Astrocyte of the spinal cord (primary cell): ENCODE data around the gene SH3RF1.
"Not testable (repeated sequence)": the region's sequence is repeated elsewhere in the genome, so short reads cannot be mapped to it uniquely, and the experiment has no call there.

ENCODE experiments used
- DNase-seq: peaks from one replicate; pipeline ENCODE4 v3.0.0; 2011; ENCODE audit warnings: low read depth, low spot score
- H3K4me3 ChIP-seq: 2 replicates; pipeline ENCODE4 v1.5.1; 2011; ENCODE audit warnings: low read depth, mild to moderate bottlenecking, low read length, moderate library complexity
- in situ Hi-C: cut with HindIII; loops from 2 replicates; pipeline ENCODE4 v1.10.0; 2017; ENCODE audit warnings: low sequenced_read_pairs
- TF ChIP-seq, protein P1 (sequence below): IDR thresholded peaks from 2 replicates; pipeline ENCODE4 v1.5.1; 2012; ENCODE audit warnings: low read depth, mild to moderate bottlenecking, low read length, inconsistent platforms

Gene SH3RF1

DNA sequence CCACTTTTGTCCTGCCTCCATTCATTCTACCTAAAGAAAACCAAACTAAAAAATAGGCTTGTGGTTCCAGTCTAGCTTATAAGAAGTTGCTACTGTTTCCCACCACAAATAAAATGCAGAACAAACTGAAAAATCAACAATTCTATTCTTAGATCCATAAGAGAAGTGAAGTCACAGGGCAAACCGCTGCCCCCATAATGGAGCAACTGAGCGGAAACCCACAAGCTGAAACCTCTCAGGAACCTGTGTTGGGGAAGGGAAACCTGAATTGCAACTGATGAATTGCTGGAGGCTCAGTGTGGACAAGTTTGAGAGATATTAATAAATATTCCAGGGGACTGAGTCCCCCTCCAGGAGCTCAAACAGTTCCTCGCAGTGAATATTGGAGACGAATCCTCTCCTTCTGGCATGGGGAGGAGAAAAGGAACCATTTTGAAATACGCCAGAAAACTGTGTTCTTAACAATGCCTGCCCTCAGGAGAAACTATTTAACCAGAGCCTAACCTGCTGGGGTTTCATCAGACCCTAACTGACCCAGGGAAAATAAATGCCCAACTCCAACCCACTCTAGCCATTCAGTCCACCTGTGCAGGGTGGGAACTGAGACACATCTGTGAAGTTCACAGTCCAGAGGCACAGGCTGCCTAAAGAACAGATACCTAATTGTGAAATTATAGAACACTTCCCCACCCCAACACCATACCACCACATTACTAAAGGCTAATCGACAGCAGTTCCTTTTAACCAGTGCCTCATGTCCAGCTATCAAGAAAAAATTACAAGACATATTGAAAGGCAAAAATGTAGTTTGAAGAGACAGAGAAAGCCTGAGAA is 22.8 kb upstream of the SH3RF1 start:
- no peak for DNase-seq
- H3K4me3 ChIP-seq: no peak overlapping the region
- TF ChIP-seq, protein P1, sequence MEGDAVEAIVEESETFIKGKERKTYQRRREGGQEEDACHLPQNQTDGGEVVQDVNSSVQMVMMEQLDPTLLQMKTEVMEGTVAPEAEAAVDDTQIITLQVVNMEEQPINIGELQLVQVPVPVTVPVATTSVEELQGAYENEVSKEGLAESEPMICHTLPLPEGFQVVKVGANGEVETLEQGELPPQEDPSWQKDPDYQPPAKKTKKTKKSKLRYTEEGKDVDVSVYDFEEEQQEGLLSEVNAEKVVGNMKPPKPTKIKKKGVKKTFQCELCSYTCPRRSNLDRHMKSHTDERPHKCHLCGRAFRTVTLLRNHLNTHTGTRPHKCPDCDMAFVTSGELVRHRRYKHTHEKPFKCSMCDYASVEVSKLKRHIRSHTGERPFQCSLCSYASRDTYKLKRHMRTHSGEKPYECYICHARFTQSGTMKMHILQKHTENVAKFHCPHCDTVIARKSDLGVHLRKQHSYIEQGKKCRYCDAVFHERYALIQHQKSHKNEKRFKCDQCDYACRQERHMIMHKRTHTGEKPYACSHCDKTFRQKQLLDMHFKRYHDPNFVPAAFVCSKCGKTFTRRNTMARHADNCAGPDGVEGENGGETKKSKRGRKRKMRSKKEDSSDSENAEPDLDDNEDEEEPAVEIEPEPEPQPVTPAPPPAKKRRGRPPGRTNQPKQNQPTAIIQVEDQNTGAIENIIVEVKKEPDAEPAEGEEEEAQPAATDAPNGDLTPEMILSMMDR: no peak
- in situ Hi-C loops: no loop called here

DNA sequence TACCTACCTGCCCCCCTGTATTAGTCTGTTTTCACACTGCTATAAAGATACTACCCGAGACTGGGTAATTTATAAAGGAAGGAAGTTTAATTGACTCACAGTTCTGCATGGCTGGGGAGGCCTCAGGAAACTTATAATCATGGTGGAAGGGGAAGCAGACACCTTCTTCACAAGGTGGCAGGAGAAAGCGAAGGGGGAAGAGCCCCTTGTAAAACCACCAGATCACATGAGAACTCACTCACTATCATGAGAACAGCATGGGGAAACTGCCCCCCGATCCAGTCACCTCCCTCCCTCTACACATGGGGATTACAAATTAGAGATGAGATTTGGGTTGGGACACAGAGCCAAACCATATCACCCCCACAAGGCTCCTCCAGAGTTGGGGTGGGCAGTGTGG is 17.2 kb upstream of the SH3RF1 start:
- H3K4me3 ChIP-seq, DNase-seq, in situ Hi-C loops: not testable (repeated sequence)

DNA sequence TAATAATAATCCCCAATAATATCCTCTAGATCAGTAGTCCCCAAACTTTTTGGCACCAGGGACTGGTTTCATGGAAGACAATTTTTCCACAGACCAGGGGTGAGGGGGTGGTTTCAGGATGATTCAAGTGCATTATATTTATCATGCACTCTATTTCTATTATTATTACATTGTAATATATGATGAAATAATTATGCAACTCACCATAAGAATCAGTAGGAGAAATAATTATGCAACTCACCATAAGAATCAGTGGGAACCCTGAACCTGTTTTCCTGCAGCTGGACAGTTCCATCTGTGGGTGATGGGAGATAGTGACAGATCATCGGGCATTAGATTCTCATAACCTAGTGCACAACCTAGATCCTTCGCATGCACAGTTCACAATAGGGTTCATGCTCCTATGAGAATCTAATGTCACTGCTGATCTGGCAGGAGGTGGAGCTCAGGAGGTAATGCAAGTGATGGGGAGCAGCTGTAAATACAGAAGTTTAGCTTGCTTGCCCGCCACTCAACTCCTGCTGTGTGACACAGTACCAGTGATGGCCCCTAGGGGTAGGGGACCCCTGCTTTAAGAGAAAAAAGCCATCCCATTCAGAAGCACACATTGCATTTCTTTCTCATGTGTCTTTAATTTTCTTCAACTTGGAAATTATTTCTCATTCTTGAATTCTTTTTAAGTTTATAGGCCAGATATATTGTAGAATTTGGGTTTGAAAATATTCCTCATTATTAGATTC is 16.0 kb upstream of the SH3RF1 start:
- H3K4me3 ChIP-seq: no peak overlapping the region
- DNase-seq: no peak
- in situ Hi-C loops: no loop called here
- TF ChIP-seq, protein P1: no peak

DNA sequence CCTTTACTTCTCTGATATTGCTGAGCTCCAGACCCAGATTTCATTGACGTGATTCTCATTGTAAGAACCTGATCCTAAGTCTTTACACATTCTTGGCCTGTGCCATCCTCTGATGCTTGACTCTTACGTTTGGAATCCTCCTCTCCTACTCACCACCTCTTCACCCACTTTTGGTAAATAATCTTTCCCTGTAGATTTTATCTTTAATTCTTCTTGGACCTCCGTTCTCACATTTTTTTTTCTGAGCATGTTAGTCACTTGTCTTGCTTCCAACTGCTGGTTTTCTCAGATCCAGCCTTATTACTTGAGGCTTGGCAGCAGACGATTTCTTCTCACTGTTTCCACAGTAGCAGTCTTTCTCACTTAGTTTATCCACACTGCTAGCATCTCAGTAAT is 12.4 kb upstream of the SH3RF1 start:
- in situ Hi-C loops: no loop called here
- TF ChIP-seq, protein P1: no peak
- H3K4me3 ChIP-seq: no peak overlapping the region
- DNase-seq: peak; percentile 90

DNA sequence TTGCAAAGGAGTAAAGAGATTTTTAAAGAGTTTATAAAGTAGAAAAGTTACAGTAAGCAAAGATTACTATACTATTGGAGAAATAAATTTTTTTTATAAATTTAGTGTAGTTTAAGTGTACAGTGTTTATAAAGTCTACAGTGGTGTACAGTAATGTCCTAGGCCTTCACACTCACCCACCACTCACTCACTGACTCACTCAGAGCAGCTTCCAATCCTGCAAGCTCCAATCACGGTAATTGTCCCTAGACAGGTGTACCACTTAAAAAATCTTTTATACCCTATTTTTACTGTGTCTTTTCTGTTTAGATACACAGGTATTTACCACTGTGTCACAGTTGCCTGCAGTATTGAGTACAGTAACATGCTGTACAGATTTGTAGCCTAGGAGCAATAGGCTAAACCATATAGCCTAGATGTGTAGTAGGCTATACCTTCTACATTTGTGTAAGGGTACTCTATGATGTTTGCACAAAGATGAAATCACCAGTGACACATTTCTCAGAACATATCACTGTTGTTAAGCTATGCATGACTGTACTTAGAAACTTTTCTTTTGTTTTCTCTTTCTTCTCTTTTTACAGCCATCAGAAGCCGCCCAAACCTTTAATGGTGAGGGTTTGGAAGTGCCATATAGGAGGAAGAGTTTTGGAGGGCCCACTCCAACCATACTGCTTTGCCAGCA is 11.8 kb upstream of the SH3RF1 start:
- TF ChIP-seq, protein P1: no peak
- no peak for DNase-seq
- in situ Hi-C loops: no loop called here
- H3K4me3 ChIP-seq: no peak overlapping the region

DNA sequence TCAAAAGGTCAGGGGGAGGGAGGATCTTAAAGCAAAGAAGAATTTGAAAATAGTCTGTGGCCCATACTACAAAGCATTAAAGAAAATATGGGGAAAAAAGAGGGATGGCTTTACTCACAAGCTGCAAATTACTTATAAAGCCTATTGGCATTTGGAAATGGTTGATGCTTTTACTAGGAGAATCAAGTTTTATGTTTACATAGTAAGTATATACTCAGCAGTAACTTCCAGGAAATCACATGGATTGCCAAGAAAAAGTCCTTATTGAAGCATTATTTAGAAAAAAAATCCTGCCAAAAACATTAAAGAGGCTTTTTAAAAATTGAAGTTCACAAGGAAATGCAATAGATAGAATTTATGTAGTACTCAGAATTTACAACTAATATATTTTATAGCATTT is 8.4 kb upstream of the SH3RF1 start:
- DNase-seq: peak; percentile 48
- no peak overlapping the region for H3K4me3 ChIP-seq
- TF ChIP-seq, protein P1: no peak
- in situ Hi-C loops: no loop called here
